Measurements from ENCODE around the gene EPHB1.
"Not testable (repeated sequence)": the region's sequence is repeated elsewhere in the genome, so short reads cannot be mapped to it uniquely, and the experiment has no call there.

The EPHB1 gene

GRCh38 chr3:134965865-134966481, 170.9 kb downstream of the EPHB1 start:
- DNase-seq: no peak

GRCh38 chr3:134970895-134971294, 175.8 kb downstream of the EPHB1 start:
- DNase-seq: no peak

GRCh38 chr3:134971306-134971705, 176.2 kb downstream of the EPHB1 start:
- no peak for DNase-seq

GRCh38 chr3:134971907-134972306, 176.8 kb downstream of the EPHB1 start:
- DNase-seq: not testable (repeated sequence)

- DNase-seq: no peak
Measured at GRCh38 chr3:134972836-134973455, 177.9 kb downstream of the EPHB1 start.

- no peak for DNase-seq
Measured at GRCh38 chr3:134974624-134975023, 179.6 kb downstream of the EPHB1 start.

GRCh38 chr3:134976948-134977347, 181.9 kb downstream of the EPHB1 start:
- DNase-seq: peak; percentile 6 to 21

- DNase-seq: no peak
Measured at GRCh38 chr3:134978658-134979057, 183.6 kb downstream of the EPHB1 start.

- no peak for DNase-seq
Measured at GRCh38 chr3:134985864-134986715, 191.0 kb downstream of the EPHB1 start.

- DNase-seq: no peak
Measured at GRCh38 chr3:134988666-134989065, 193.6 kb downstream of the EPHB1 start.

GRCh38 chr3:134991003-134991402, 195.9 kb downstream of the EPHB1 start:
- DNase-seq: peak; percentile 76 to 81

GRCh38 chr3:134991472-134992010, 196.5 kb downstream of the EPHB1 start:
- DNase-seq: peak; percentile 80 to 85

GRCh38 chr3:134992180-134992579, 197.1 kb downstream of the EPHB1 start:
- no peak for DNase-seq

- DNase-seq: peak in 1 of 2 experiments; percentile 6
Measured at GRCh38 chr3:134992586-134992985, 197.5 kb downstream of the EPHB1 start.

GRCh38 chr3:134993011-134993410, 198.0 kb downstream of the EPHB1 start:
- DNase-seq: no peak

- no peak for DNase-seq
Measured at GRCh38 chr3:134998158-134998557, 203.1 kb downstream of the EPHB1 start.

GRCh38 chr3:134998855-134999254, 203.8 kb downstream of the EPHB1 start:
- DNase-seq: no peak

GRCh38 chr3:135000465-135000864, 205.4 kb downstream of the EPHB1 start:
- DNase-seq: no peak

- DNase-seq: not testable (repeated sequence)
Measured at GRCh38 chr3:135005616-135006015, 210.6 kb downstream of the EPHB1 start.

GRCh38 chr3:135007607-135008006, 212.5 kb downstream of the EPHB1 start:
- no peak for DNase-seq

- no peak for DNase-seq
Measured at GRCh38 chr3:135008326-135008725, 213.3 kb downstream of the EPHB1 start.

GRCh38 chr3:135009014-135009413, 214.0 kb downstream of the EPHB1 start:
- no peak for DNase-seq

GRCh38 chr3:135012101-135012500, 217.0 kb downstream of the EPHB1 start:
- DNase-seq: no peak

GRCh38 chr3:135013206-135013605, 218.1 kb downstream of the EPHB1 start:
- DNase-seq: no peak
